ENCODE measurements around the gene F2RL2.

Gene F2RL2, protein sequence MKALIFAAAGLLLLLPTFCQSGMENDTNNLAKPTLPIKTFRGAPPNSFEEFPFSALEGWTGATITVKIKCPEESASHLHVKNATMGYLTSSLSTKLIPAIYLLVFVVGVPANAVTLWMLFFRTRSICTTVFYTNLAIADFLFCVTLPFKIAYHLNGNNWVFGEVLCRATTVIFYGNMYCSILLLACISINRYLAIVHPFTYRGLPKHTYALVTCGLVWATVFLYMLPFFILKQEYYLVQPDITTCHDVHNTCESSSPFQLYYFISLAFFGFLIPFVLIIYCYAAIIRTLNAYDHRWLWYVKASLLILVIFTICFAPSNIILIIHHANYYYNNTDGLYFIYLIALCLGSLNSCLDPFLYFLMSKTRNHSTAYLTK
- total RNA-seq = 0 to 0.11 (median 0) reads per million in 9 experiments

DNA sequence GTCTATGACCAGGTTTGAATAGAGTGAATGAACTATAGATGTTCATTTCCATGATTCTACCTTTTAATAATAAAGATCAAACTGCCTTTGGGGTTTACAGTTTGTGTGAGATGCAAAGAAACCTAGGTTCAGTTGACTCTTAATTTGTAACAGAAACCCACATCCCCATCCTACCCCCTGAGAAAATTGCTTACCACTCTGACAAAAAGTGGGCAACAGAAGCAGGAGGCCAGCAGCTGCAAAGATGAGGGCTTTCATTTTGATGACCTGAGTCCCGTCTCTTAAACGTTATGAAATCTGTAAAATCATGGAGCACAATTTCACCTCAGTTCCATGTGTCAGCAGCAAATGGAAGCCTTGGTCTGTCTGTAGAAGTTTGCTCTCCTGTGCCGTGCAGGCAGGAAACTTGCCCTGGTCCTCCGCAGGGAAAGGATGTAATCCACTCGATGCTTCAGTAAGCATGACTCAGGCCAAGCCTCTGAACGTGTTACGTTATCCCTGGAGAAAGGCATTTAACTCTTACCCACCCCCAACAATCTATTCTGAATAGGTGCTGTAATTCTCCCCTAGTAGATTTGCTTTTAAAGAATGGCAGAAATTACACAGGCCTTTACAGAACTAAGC, at the start of gene F2RL2:
F2RL2 (minus strand) TSS at position 431 of the 624 bp plus-strand sequence; CDS start at position 258, 173 bp downstream.
- Mint-ChIP-seq H3K4me1 (ENCODE audit: low read depth in 2 of 2) (peaks cover 30 to 40% of the 10 kb centered on the region in 2 donors), H3K27ac (peak within 1 kb of the TSS in 1 of 2 donors; percentile 23), H3K4me3 (no peak within 1 kb of the TSS), H3K36me3 (ENCODE audit: insufficient read depth) (peaks cover 28% of the 10 kb centered on the region), H3K27me3 (no peaks in the 10 kb centered on the region), H3K9me3 (no peaks in the 10 kb centered on the region)
- DNase-seq (no peak), ATAC-seq (replicated peaks) (no peak)

GRCh38 chr5:76672242-76672641, 49.0 kb upstream of the F2RL2 start:
- H3K27me3 Mint-ChIP-seq = no peaks in the 10 kb centered on the region
- peaks cover 0 to 8% of the 10 kb centered on the region in 2 donors for H3K4me1 Mint-ChIP-seq (ENCODE audit: low read depth in 2 of 2)
- ATAC-seq (replicated peaks) (no peak), DNase-seq (no peak)
- H3K36me3 Mint-ChIP-seq (ENCODE audit: insufficient read depth) = peaks cover 81% of the 10 kb centered on the region
- no peak overlapping the region for H3K4me3 Mint-ChIP-seq
- peak overlapping the region in 1 of 2 donors; percentile 39 for H3K27ac Mint-ChIP-seq
- H3K9me3 Mint-ChIP-seq = no peaks in the 10 kb centered on the region

- Mint-ChIP-seq H3K9me3 (no peaks in the 10 kb centered on the region), H3K36me3 (ENCODE audit: insufficient read depth) (peaks cover 78% of the 10 kb centered on the region), H3K4me1 (ENCODE audit: low read depth in 2 of 2) (peaks cover 0 to 4% of the 10 kb centered on the region in 2 donors), H3K4me3 (no peak overlapping the region), H3K27ac (no peak overlapping the region), H3K27me3 (no peaks in the 10 kb centered on the region)
- DNase-seq = no peak
- ATAC-seq (replicated peaks) = no peak
These were observed 47.3 kb upstream of the F2RL2 start for GRCh38 chr5:76670508-76670907.

DNA sequence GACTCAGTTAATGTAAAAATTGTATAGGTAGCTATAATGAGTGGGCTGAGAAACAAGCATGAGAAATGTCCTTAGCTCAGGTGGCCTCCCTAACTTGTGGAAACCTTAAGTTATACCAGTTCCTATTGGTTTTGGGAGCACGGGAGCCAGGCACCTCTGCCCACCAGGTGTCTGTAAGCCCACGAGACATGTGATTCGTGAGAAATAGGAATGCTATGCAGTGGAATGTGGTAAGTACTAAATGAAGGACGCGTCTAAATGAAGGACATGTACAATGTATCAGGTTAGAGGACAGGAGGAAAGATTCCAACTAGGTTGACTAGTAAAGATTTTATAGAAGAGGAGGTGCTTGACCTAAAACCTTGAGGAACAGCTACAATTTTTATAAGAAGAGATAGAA, 46.0 kb upstream of the F2RL2 start:
- no peaks in the 10 kb centered on the region for H3K9me3 Mint-ChIP-seq
- H3K4me1 Mint-ChIP-seq (ENCODE audit: low read depth in 2 of 2) = peaks cover 0 to 9% of the 10 kb centered on the region in 2 donors
- no peak overlapping the region for H3K27ac Mint-ChIP-seq
- peaks cover 74% of the 10 kb centered on the region for H3K36me3 Mint-ChIP-seq (ENCODE audit: insufficient read depth)
- H3K27me3 Mint-ChIP-seq = no peaks in the 10 kb centered on the region
- DNase-seq (no peak), ATAC-seq (replicated peaks) (no peak)
- no peak overlapping the region for H3K4me3 Mint-ChIP-seq

GRCh38 chr5:76667495-76667894, 44.3 kb upstream of the F2RL2 start:
- Mint-ChIP-seq H3K9me3 (no peaks in the 10 kb centered on the region), H3K36me3 (ENCODE audit: insufficient read depth) (peaks cover 66% of the 10 kb centered on the region), H3K4me1 (ENCODE audit: low read depth in 2 of 2) (peaks cover 0 to 15% of the 10 kb centered on the region in 2 donors), H3K27ac (peak overlapping the region in 1 of 2 donors; percentile 69), H3K27me3 (no peaks in the 10 kb centered on the region), H3K4me3 (no peak overlapping the region)
- ATAC-seq (replicated peaks) (no peak), DNase-seq (no peak)

DNA sequence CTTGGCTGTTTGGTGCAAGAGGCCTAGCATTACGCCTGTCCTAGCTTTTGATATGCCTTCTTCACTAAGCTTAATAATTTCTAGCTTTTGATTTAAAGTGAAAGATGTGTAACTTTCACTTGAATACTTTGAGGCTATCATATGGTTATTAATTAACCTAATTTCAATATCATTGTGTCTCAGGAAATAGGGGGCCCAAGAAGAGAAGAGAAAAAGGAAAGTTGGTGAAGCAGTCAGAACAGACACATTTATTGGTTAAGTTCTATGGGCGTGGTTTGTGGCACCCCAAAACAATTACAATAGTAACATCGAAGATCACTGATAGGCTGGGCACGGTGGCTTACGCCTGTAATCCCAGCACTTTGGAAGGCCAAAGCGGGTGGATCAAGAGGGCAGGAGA, 40.9 kb upstream of the F2RL2 start:
- peaks cover 2 to 11% of the 10 kb centered on the region in 2 donors for H3K4me1 Mint-ChIP-seq (ENCODE audit: low read depth in 2 of 2)
- H3K27ac Mint-ChIP-seq = peak overlapping the region in 1 of 2 donors; percentile 85
- ATAC-seq (replicated peaks) = no peak
- peaks cover 66% of the 10 kb centered on the region for H3K36me3 Mint-ChIP-seq (ENCODE audit: insufficient read depth)
- H3K4me3 Mint-ChIP-seq = no peak overlapping the region
- H3K27me3 Mint-ChIP-seq = no peaks in the 10 kb centered on the region
- DNase-seq = no peak
- H3K9me3 Mint-ChIP-seq = no peaks in the 10 kb centered on the region

DNA sequence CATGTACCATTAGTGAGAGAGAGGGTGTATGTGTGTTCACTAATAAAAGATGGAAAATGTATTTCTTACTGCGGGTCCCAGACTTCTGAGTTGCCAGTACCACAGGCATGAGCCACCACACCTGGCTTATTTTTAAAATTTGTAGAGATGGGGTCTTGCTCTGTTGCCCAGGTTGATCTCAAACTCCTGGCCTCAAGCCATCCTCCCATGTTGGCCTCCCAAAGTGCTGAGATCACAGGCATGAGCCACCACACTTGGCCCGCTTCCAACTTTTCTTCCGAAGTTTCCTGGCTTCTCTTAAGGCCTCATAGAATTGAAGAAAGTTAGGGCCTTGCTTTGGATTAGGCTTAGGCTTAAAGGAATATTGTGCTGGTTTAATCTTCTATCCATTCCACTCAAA, 40.4 kb upstream of the F2RL2 start:
- no peak for DNase-seq
- Mint-ChIP-seq H3K4me1 (ENCODE audit: low read depth in 2 of 2) (peaks cover 2 to 11% of the 10 kb centered on the region in 2 donors), H3K9me3 (no peaks in the 10 kb centered on the region), H3K36me3 (ENCODE audit: insufficient read depth) (peaks cover 66% of the 10 kb centered on the region), H3K4me3 (no peak overlapping the region), H3K27ac (peak overlapping the region in 1 of 2 donors; percentile 85), H3K27me3 (no peaks in the 10 kb centered on the region)
- ATAC-seq (replicated peaks) = no peak

DNA sequence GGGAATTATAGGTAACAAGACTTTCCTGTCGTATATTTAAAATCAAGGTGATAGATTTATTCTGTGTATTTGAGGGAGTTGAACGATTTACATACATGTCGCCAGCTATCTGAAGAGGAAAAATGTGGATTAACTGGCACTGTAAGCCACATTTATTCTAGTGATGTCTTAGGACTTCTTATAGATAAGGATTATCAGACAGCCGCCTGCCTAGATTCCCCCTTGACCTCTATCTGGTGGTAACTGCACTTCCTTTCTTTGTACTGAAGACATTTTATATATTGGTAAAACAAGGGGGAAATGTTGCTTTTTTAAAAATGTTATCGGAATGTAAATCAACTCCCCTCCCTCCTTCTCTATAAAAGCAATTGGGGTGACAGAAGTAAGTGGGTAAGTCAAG, 39.3 kb upstream of the F2RL2 start:
- Mint-ChIP-seq H3K4me3 (no peak overlapping the region), H3K27me3 (no peaks in the 10 kb centered on the region), H3K27ac (peak overlapping the region in 1 of 2 donors; percentile 64), H3K36me3 (ENCODE audit: insufficient read depth) (peaks cover 70% of the 10 kb centered on the region), H3K4me1 (ENCODE audit: low read depth in 2 of 2) (peaks cover 4 to 17% of the 10 kb centered on the region in 2 donors), H3K9me3 (no peaks in the 10 kb centered on the region)
- no peak for DNase-seq
- no peak for ATAC-seq (replicated peaks)

GRCh38 chr5:76660360-76660759, 37.2 kb upstream of the F2RL2 start:
- peak overlapping the region; percentile 44 to 81 for H3K27ac Mint-ChIP-seq
- H3K4me3 Mint-ChIP-seq = no peak overlapping the region
- peaks cover 4 to 23% of the 10 kb centered on the region in 2 donors for H3K4me1 Mint-ChIP-seq (ENCODE audit: low read depth in 2 of 2)
- H3K9me3 Mint-ChIP-seq = no peaks in the 10 kb centered on the region
- H3K27me3 Mint-ChIP-seq = no peaks in the 10 kb centered on the region
- DNase-seq (no peak), ATAC-seq (replicated peaks) (no peak)
- peaks cover 70% of the 10 kb centered on the region for H3K36me3 Mint-ChIP-seq (ENCODE audit: insufficient read depth)

GRCh38 chr5:76657683-76658311, 34.6 kb upstream of the F2RL2 start:
- Mint-ChIP-seq H3K27me3 (no peaks in the 10 kb centered on the region), H3K27ac (peak overlapping the region in 1 of 2 donors; percentile 87), H3K4me1 (ENCODE audit: low read depth in 2 of 2) (peaks cover 4 to 16% of the 10 kb centered on the region in 2 donors), H3K4me3 (no peak overlapping the region), H3K36me3 (ENCODE audit: insufficient read depth) (peaks cover 87% of the 10 kb centered on the region), H3K9me3 (no peaks in the 10 kb centered on the region)
- DNase-seq (no peak), ATAC-seq (replicated peaks) (no peak)

GRCh38 chr5:76657091-76657490, 33.9 kb upstream of the F2RL2 start:
- H3K4me1 Mint-ChIP-seq (ENCODE audit: low read depth in 2 of 2) = peaks cover 4 to 16% of the 10 kb centered on the region in 2 donors
- H3K4me3 Mint-ChIP-seq = no peak overlapping the region
- no peaks in the 10 kb centered on the region for H3K9me3 Mint-ChIP-seq
- DNase-seq (no peak), ATAC-seq (replicated peaks) (no peak)
- H3K27ac Mint-ChIP-seq = peak overlapping the region in 1 of 2 donors; percentile 87
- H3K27me3 Mint-ChIP-seq = no peaks in the 10 kb centered on the region
- H3K36me3 Mint-ChIP-seq (ENCODE audit: insufficient read depth) = peaks cover 80% of the 10 kb centered on the region

DNA sequence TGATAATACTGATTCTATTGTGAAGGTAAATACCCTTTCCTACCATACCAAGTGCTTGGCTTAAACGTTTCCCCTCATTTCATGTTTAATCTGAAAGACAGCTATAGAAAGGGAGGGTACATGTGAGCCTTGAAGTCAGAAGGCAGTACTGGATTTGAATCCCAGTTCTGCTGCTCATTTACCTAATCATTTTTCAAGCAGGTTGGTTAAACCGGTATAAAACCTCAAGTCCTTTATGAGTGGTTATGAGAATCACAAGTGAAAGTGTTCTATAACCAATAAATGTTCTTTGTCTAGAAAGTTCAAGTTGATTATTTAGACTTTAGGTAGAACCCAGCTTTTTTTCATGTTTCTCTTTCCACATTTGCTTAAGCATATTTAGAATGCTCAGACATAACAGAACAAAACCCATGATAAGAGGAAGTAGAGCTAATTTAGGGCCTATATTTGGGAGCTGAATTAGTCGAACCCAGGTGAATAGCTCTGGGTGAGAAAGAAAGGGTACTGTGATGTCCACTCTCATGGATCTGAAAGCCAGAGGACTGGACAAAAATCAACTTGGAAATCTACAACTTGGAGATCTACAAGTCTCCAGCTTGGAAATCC, 29.7 kb upstream of the F2RL2 start:
- H3K4me1 Mint-ChIP-seq (ENCODE audit: low read depth in 2 of 2) = peaks cover 3 to 20% of the 10 kb centered on the region in 2 donors
- H3K4me3 Mint-ChIP-seq = no peak overlapping the region
- H3K27me3 Mint-ChIP-seq = no peaks in the 10 kb centered on the region
- no peak for ATAC-seq (replicated peaks)
- peaks cover 69% of the 10 kb centered on the region for H3K36me3 Mint-ChIP-seq (ENCODE audit: insufficient read depth)
- peaks cover 9 to 10% of the 10 kb centered on the region in 2 donors for H3K9me3 Mint-ChIP-seq
- peak overlapping the region in 1 of 2 donors; percentile 87 for H3K27ac Mint-ChIP-seq
- no peak for DNase-seq

DNA sequence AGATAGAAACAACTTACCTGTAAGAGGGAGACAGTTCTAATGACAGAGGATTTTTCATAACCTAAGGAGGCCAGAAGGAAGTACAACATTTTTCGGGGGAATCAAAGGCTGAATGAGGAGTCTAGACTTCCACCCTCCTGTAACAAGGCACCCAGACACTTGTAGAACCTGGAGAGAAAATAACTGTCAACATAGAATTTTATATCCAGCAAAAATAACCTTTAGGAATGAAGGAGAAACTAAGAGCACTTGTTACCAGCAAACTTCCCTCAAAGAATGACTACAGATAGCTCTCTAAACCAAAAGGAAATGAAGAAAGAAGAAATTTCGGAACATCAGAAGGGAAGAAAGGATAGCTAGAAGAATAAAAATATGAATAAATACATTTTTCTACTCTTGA, 25.9 kb upstream of the F2RL2 start:
- peaks cover 3 to 10% of the 10 kb centered on the region in 2 donors for H3K4me1 Mint-ChIP-seq (ENCODE audit: low read depth in 2 of 2)
- DNase-seq (no peak), ATAC-seq (replicated peaks) (no peak)
- H3K36me3 Mint-ChIP-seq (ENCODE audit: insufficient read depth) = peaks cover 63% of the 10 kb centered on the region
- peaks cover 9 to 10% of the 10 kb centered on the region in 2 donors for H3K9me3 Mint-ChIP-seq
- H3K27ac Mint-ChIP-seq = peak overlapping the region in 1 of 2 donors; percentile 65
- H3K27me3 Mint-ChIP-seq = no peaks in the 10 kb centered on the region
- H3K4me3 Mint-ChIP-seq = no peak overlapping the region
